ENCODE data around the gene ARL3.

DNA sequence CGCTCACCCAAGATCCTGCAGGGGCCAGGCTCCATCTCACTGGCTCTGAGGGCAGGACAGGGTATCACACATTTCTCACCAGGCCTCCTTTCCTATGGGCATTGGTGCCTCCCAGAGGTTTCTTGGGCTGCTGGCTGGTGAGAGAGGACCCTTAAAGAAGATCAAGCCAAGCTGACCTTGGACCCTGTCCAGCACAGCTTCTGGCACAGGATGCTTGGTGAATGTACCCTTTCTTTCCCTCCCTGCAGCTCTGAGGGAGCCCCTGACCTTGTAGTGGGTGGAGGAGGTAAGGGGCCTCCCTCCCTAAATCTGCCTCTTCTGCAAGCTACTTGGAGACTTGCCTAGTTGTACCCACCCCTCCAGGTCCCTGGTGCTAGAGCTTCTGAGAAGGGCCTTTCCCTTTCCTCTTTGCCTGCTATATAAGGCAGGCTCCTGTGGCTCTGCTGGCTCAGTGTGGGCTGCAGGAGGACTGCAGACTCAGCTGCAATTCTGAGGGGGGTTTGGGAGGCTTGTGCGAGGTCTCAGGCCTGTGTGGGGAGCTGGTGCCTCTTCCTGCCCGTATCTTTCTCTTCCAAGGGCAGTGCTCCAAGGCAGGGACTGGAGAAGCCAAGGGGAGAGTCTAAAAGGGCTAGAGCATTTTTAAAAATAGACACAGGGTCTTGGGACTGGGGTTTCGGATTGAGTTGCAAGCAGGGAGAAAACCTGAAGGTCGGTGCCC lies 81.6 kb downstream of the ARL3 start:
- TF ChIP-seq ZFP30 (CRISPR knock-in tag; IDR thresholded peaks at IDR 0.05): no peak
- TF ChIP-seq RARB (CRISPR knock-in tag; IDR thresholded peaks at IDR 0.05): no peak
- TF ChIP-seq ZFP3 (CRISPR knock-in tag; IDR thresholded peaks at IDR 0.05): no peak
- TF ChIP-seq OSR1 (CRISPR knock-in tag; IDR thresholded peaks at IDR 0.05): no peak
- no peak for TF ChIP-seq CSDC2 (CRISPR knock-in tag; IDR thresholded peaks at IDR 0.05)
- no peak for TF ChIP-seq ZNF565 (CRISPR knock-in tag; conservative IDR thresholded peaks at IDR 0.05; ENCODE audit: low read depth)
- no peak for TF ChIP-seq ZNF8 (CRISPR knock-in tag; IDR thresholded peaks at IDR 0.05)
- TF ChIP-seq, protein P1, sequence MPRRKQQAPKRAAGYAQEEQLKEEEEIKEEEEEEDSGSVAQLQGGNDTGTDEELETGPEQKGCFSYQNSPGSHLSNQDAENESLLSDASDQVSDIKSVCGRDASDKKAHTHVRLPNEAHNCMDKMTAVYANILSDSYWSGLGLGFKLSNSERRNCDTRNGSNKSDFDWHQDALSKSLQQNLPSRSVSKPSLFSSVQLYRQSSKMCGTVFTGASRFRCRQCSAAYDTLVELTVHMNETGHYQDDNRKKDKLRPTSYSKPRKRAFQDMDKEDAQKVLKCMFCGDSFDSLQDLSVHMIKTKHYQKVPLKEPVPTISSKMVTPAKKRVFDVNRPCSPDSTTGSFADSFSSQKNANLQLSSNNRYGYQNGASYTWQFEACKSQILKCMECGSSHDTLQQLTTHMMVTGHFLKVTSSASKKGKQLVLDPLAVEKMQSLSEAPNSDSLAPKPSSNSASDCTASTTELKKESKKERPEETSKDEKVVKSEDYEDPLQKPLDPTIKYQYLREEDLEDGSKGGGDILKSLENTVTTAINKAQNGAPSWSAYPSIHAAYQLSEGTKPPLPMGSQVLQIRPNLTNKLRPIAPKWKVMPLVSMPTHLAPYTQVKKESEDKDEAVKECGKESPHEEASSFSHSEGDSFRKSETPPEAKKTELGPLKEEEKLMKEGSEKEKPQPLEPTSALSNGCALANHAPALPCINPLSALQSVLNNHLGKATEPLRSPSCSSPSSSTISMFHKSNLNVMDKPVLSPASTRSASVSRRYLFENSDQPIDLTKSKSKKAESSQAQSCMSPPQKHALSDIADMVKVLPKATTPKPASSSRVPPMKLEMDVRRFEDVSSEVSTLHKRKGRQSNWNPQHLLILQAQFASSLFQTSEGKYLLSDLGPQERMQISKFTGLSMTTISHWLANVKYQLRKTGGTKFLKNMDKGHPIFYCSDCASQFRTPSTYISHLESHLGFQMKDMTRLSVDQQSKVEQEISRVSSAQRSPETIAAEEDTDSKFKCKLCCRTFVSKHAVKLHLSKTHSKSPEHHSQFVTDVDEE (CRISPR knock-in tag; IDR thresholded peaks at IDR 0.05): no peak
- TF ChIP-seq, protein P2, sequence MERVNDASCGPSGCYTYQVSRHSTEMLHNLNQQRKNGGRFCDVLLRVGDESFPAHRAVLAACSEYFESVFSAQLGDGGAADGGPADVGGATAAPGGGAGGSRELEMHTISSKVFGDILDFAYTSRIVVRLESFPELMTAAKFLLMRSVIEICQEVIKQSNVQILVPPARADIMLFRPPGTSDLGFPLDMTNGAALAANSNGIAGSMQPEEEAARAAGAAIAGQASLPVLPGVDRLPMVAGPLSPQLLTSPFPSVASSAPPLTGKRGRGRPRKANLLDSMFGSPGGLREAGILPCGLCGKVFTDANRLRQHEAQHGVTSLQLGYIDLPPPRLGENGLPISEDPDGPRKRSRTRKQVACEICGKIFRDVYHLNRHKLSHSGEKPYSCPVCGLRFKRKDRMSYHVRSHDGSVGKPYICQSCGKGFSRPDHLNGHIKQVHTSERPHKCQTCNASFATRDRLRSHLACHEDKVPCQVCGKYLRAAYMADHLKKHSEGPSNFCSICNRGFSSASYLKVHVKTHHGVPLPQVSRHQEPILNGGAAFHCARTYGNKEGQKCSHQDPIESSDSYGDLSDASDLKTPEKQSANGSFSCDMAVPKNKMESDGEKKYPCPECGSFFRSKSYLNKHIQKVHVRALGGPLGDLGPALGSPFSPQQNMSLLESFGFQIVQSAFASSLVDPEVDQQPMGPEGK (CRISPR knock-in tag; IDR thresholded peaks at IDR 0.05; ENCODE audit: borderline replicate concordance): no peak
- no peak for TF ChIP-seq ZC3H10 (CRISPR knock-in tag; IDR thresholded peaks at IDR 0.05)
- TF ChIP-seq, protein P3, sequence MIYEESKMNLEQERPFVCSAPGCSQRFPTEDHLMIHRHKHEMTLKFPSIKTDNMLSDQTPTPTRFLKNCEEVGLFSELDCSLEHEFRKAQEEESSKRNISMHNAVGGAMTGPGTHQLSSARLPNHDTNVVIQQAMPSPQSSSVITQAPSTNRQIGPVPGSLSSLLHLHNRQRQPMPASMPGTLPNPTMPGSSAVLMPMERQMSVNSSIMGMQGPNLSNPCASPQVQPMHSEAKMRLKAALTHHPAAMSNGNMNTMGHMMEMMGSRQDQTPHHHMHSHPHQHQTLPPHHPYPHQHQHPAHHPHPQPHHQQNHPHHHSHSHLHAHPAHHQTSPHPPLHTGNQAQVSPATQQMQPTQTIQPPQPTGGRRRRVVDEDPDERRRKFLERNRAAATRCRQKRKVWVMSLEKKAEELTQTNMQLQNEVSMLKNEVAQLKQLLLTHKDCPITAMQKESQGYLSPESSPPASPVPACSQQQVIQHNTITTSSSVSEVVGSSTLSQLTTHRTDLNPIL (CRISPR knock-in tag; IDR thresholded peaks at IDR 0.05; ENCODE audit: low read depth): no peak
- no peak for TF ChIP-seq ISL1 (CRISPR knock-in tag; IDR thresholded peaks at IDR 0.05)
- TF ChIP-seq GLIS3 (CRISPR knock-in tag; IDR thresholded peaks at IDR 0.05): no peak

Measured in SK-N-SH treated with all-trans-retinoic acid at 6 μM for 48 hours (cell line).